Large intestine (tissue), 3 donors: ENCODE results near the gene ZFR. TPM values are rescaled to one million over a fixed set of nuclear protein-coding genes. Genes with fewer than 3 reads are reported as not detected.
"Not testable (repeated sequence)": the region's sequence is repeated elsewhere in the genome, so short reads cannot be mapped to it uniquely, and the experiment has no call there.

Experiments used
- DNase-seq, 2 donors: peaks; one replicate each; pipeline versions ENCODE4 v3.0.0 to v3.0.0-alpha.2; 2013
- H3K27ac ChIP-seq: one replicate; pipeline ENCODE4 v1.5.1; 2013; ENCODE audit warnings: low read length
- H3K27me3 ChIP-seq: 2 replicates; pipeline ENCODE4 v1.6.1; 2013; ENCODE audit warnings: low read length; ENCODE audit not compliant: control insufficient read depth, insufficient read depth
- H3K36me3 ChIP-seq: 2 replicates; pipeline ENCODE4 v1.6.1; 2013; ENCODE audit warnings: low read length; ENCODE audit not compliant: control insufficient read depth, insufficient read depth
- H3K4me1 ChIP-seq: one replicate; pipeline ENCODE4 v1.6.1; 2013; ENCODE audit warnings: low read length; ENCODE audit not compliant: control insufficient read depth, insufficient read depth
- H3K4me3 ChIP-seq: one replicate; pipeline ENCODE4 v1.5.1; 2013; ENCODE audit warnings: low read length
- H3K9me3 ChIP-seq: one replicate; pipeline ENCODE4 v1.6.1; 2013; ENCODE audit warnings: mild to moderate bottlenecking, low read depth, low read length, moderate library complexity; ENCODE audit not compliant: control insufficient read depth
- WGBS: methylation state at CpG from one replicate; pipeline ENCODE4 v1.1.5; 2013; ENCODE audit warnings: low lambda C conversion rate; ENCODE audit not compliant: insufficient coverage; 5-methylcytosine and 5-hydroxymethylcytosine counted together
- polyA plus RNA-seq: library from polyadenylated mRNA; unstranded; fragments of 120-200 nt; gene quantifications from one replicate; pipeline ENCODE4 v1.2.1, GENCODE V29; 2013

ZFR gene
- polyA plus RNA-seq, 1 donor: 75.2 TPM

- H3K27ac ChIP-seq: no peak overlapping the region
- peaks cover 52% of the 10 kb centered on the region for H3K36me3 ChIP-seq
- no peak for DNase-seq
Observed at GRCh38 chr5:32369032-32369431, 75.5 kb downstream of the ZFR start.

DNA sequence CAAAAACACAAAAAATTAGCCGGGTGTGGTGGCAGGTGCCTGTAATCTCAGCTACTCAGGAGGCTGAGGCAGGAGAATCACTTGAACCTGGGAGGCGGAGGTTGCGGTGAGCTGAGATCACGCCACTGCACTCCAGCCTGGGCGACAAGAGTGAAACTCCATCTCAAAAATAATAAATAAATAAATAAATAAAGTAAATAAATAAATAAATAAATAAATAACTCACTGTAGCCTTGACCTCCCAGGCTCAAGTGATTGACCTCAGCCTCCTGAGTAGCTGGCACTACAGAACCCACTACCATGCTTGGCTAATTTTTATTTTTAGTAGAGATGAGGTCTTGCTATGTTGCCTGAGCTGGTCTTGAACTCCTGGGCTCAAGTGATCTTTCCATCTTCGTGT, 77.3 kb downstream of the ZFR start:
- H3K4me3 ChIP-seq, H3K4me1 ChIP-seq, H3K27ac ChIP-seq, H3K9me3 ChIP-seq, DNase-seq, H3K27me3 ChIP-seq: not testable (repeated sequence)
- WGBS: no CpG with 5 or more reads among the region's 6 CpGs
- peaks cover 51% of the 10 kb centered on the region for H3K36me3 ChIP-seq

More at GRCh38 chr5:32369032-32369431, 75.5 kb downstream of the ZFR start:
- Histone ChIP-seq H3K4me1 (no peaks in the 10 kb centered on the region), H3K9me3 (no peaks in the 10 kb centered on the region), H3K27me3 (no peaks in the 10 kb centered on the region), H3K4me3 (no peak overlapping the region)
- WGBS: 100% methylated on average over 2 of the region's 4 CpGs

GRCh38 chr5:32365623-32366022, 78.9 kb downstream of the ZFR start:
- no peak overlapping the region for H3K4me3 ChIP-seq
- DNase-seq: no peak
- peaks cover 46% of the 10 kb centered on the region for H3K36me3 ChIP-seq
- H3K4me1 ChIP-seq: no peaks in the 10 kb centered on the region
- H3K27ac ChIP-seq: no peak overlapping the region
- WGBS: 100% methylated on average over 1 of the region's 5 CpGs
- no peaks in the 10 kb centered on the region for H3K27me3 ChIP-seq
- no peaks in the 10 kb centered on the region for H3K9me3 ChIP-seq

DNA sequence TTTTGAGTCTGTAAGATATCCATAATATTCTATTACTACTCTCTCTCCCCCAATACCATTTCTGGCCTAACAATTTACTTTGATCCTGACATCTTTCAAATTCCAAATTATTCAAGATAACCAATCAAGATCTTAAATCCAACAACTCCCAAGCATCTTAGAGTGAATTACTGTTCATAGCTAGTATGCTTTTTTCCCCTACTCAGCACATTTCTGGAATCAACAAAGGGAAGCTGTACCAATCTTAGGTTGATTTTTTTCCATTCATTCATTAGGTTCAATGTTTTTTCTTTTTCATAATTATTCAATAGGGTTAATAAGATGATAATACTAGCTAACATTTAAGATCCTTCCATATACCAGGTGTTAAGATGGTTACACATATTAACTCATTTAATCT, 81.5 kb downstream of the ZFR start:
- H3K36me3 ChIP-seq: peaks cover 48% of the 10 kb centered on the region
- H3K27me3 ChIP-seq: no peaks in the 10 kb centered on the region

GRCh38 chr5:32362527-32362926, 82.0 kb downstream of the ZFR start:
- 93% methylated on average over 3 of the region's 4 CpGs for WGBS
- H3K9me3 ChIP-seq: no peaks in the 10 kb centered on the region
- DNase-seq: no peak
- peaks cover 50% of the 10 kb centered on the region for H3K36me3 ChIP-seq
- H3K4me1 ChIP-seq: no peaks in the 10 kb centered on the region
- H3K27ac ChIP-seq: no peak overlapping the region
- no peak overlapping the region for H3K4me3 ChIP-seq
- no peaks in the 10 kb centered on the region for H3K27me3 ChIP-seq

More for the DNA sequence above, 81.5 kb downstream of the ZFR start:
- DNase-seq: no peak
- no peak overlapping the region for H3K4me3 ChIP-seq
- H3K9me3 ChIP-seq: no peaks in the 10 kb centered on the region
- H3K27ac ChIP-seq: no peak overlapping the region
- H3K4me1 ChIP-seq: no peaks in the 10 kb centered on the region

- H3K27me3 ChIP-seq: no peaks in the 10 kb centered on the region
- peaks cover 57% of the 10 kb centered on the region for H3K36me3 ChIP-seq
- no peaks in the 10 kb centered on the region for H3K9me3 ChIP-seq
- no peaks in the 10 kb centered on the region for H3K4me1 ChIP-seq
- no peak overlapping the region for H3K27ac ChIP-seq
- no peak overlapping the region for H3K4me3 ChIP-seq
- 100% methylated on average over 2 of the region's 4 CpGs for whole genome bisulfite sequencing
- no peak for DNase-seq
Observed at GRCh38 chr5:32360906-32361305, 83.6 kb downstream of the ZFR start.

GRCh38 chr5:32358611-32359010, 85.9 kb downstream of the ZFR start:
- Histone ChIP-seq H3K36me3 (peaks cover 54% of the 10 kb centered on the region), H3K4me3 (no peak overlapping the region), H3K27ac (no peak overlapping the region), H3K27me3 (no peaks in the 10 kb centered on the region), H3K9me3 (no peaks in the 10 kb centered on the region), H3K4me1 (no peaks in the 10 kb centered on the region)
- WGBS: 100% methylated on average over 3 of the region's 6 CpGs
- DNase-seq: no peak

DNA sequence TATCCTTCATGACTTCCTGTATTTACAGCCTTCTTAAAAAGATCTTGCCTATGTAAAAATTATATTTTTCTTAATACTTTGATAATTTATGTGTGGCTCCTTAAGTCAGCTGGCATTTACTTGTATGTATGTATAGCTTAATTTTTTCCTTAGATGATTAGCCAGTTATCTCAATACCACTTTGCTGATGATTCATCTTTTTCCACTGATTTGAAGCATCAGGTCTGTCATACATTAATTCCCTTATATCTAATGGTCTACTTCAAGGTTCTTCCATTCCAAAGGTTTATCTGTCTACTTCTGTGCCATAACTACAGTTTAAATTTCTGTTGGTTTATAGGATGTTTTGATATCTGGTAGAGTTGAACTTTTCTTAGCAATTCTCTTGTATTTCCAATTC, 86.9 kb downstream of the ZFR start:
- no peak for DNase-seq
- no peaks in the 10 kb centered on the region for H3K27me3 ChIP-seq
- H3K36me3 ChIP-seq: peaks cover 50% of the 10 kb centered on the region
- H3K4me1 ChIP-seq: no peaks in the 10 kb centered on the region
- no peaks in the 10 kb centered on the region for H3K9me3 ChIP-seq
- H3K27ac ChIP-seq: no peak overlapping the region
- H3K4me3 ChIP-seq: no peak overlapping the region

GRCh38 chr5:32355686-32356085, 88.9 kb downstream of the ZFR start:
- no peak overlapping the region for H3K27ac ChIP-seq
- peaks cover 37% of the 10 kb centered on the region for H3K36me3 ChIP-seq
- no peak overlapping the region for H3K4me3 ChIP-seq
- H3K9me3 ChIP-seq: no peaks in the 10 kb centered on the region
- DNase-seq: no peak
- WGBS: 100% methylated on average over 2 of the region's 4 CpGs
- H3K27me3 ChIP-seq: no peaks in the 10 kb centered on the region
- H3K4me1 ChIP-seq: no peaks in the 10 kb centered on the region

DNA sequence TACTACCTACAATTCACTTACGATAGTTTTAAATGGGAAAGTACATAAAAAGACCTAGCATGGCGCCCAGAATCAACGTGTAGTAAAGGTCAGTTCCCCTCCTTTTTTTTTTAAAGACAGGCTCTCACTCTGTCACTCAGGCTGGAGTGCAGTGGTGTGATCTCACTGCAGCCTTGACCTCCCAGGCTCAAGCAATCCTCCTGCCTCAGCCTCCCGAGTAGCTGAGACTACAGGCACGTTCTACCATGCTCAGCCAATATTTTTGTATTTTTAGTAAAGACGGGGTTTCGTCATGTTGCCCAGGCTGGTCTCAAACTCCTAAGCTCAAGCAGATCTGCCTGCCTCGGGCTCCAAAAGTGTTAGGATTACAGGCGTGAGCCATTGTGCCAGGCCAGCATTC, 91.1 kb downstream of the ZFR start:
- 100% methylated on average over 1 of the region's 9 CpGs for WGBS
- Histone ChIP-seq H3K27ac (no peak overlapping the region), H3K27me3 (no peaks in the 10 kb centered on the region), H3K4me1 (no peaks in the 10 kb centered on the region), H3K4me3 (no peak overlapping the region), H3K36me3 (peaks cover 26% of the 10 kb centered on the region), H3K9me3 (no peaks in the 10 kb centered on the region)
- DNase-seq: no peak

DNA sequence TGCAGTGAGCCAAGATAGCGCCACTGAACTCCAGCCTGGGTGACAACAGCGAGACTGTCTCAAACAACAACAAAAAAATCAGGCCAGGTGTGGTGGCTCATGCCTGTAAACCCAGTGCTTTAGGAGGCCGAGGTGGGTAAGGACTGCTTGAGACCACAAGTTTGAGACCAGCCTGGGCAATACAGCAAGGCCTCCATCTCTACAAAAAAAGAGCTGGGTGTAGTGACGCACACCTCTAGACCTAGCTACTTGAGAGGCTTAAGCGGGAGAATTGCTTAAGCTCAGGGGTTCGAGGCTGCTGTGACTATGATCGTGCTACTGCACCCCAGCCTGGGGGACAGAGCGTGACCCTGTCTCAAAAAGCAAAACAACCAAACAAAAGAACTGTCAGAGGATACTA, 91.9 kb downstream of the ZFR start:
- no CpG with 5 or more reads among the region's 8 CpGs for WGBS
- H3K36me3 ChIP-seq: peaks cover 21% of the 10 kb centered on the region

More for the DNA sequence above, 91.9 kb downstream of the ZFR start:
- Histone ChIP-seq H3K4me1 (no peaks in the 10 kb centered on the region), H3K27me3 (no peaks in the 10 kb centered on the region), H3K9me3 (no peaks in the 10 kb centered on the region), H3K4me3 (no peak overlapping the region), H3K27ac (no peak overlapping the region)
- no peak for DNase-seq
